SHP77 treated with DMSO at 0.1 percent for 48 hours (cell line): Measurements from ENCODE around the gene SMIM10L1.

Experiments used
- DNase-seq: peaks from one replicate; lab custom pipeline; 2025; lab: John Stamatoyannopoulos, UW

The SMIM10L1 gene

GRCh38 chr12:11186837-11187236, 15.8 kb downstream of the SMIM10L1 start, which contains the start of gene TAS2R42:
TSS of gene TAS2R42 (minus strand) at chr12:11186937. CDS start at chr12:11186937, 0 bp downstream.
- DNase-seq: no peak

GRCh38 chr12:11202811-11203210, 31.8 kb downstream of the SMIM10L1 start:
- DNase-seq: no peak

- no peak for DNase-seq
Measured at GRCh38 chr12:11204173-11204572, 33.2 kb downstream of the SMIM10L1 start.

- no peak for DNase-seq
Measured at GRCh38 chr12:11209113-11209512, 38.1 kb downstream of the SMIM10L1 start.
